HepG2 (cell line): ENCODE data around the gene COBL. TPM values are rescaled to one million over a fixed set of nuclear protein-coding genes. Genes with fewer than 3 reads are reported as not detected.

ENCODE experiments used
- ATAC-seq: fragments of 200-7000 bp; cut with Tn5 transposase; 3 replicates; pipeline ENCODE4 v1.9.1; 2020; ENCODE audit warnings: mild to moderate bottlenecking, moderate library complexity
- BruUV-seq: library from RNA; stranded (reverse); fragments of 400-500 nt; replicated peaks from 2 replicates; lab custom pipeline; 2021; lab: Mats Ljungman, UMichigan
- CTCF ChIA-PET: fragments of 300-600 bp; formaldehyde crosslinking; extraction: SDS; loops from one replicate; lab custom pipeline; 2021; ENCODE audit warnings: low total read pairs, inconsistent platforms, low intra/inter-chr PET ratio; lab: Yijun Ruan, JAX
- POLR2A ChIA-PET: fragments of 350-600 bp; sonication (Branson Sonifier 250); formaldehyde crosslinking; loops from one replicate; lab custom pipeline; 2020; ENCODE audit warnings: antibody characterized with exemption, inconsistent platforms; lab: Yijun Ruan, JAX
- DNase-seq: peaks from one replicate; pipeline ENCODE4 v3.0.0-alpha.2; 2015; ENCODE audit warnings: low spot score
- FAIRE-seq: peaks from 3 replicates; lab custom pipeline; 2011; peaks lifted over from hg19 to GRCh38; lab: Jason Lieb, UNC
- H2AFZ ChIP-seq: one replicate; pipeline ENCODE4 v1.6.1; 2011; ENCODE audit warnings: low read length, inconsistent platforms
- H3K27ac ChIP-seq: fragments of 300-600 bp; 3 replicates; pipeline ENCODE4 v1.8.0; 2011; ENCODE audit warnings: mixed run types, mild to moderate bottlenecking, mixed read lengths, low read length, inconsistent platforms; ENCODE audit not compliant: insufficient read depth; ENCODE audit errors: extremely low read length
- H3K27me3 ChIP-seq, 2 experiments: fragments of 200-600 bp in 1 of 2; 2 replicates in 1 of 2; 3 replicates in 1 of 2; pipeline versions ENCODE4 v1.6.0 to v1.8.0; 2011; ENCODE audit warnings: low read length in 2 of 2, mild to moderate bottlenecking in 2 of 2, moderate library complexity in 2 of 2, inconsistent platforms in 1 of 2; ENCODE audit not compliant: insufficient read depth in 2 of 2, control insufficient read depth in 1 of 2
- H3K36me3 ChIP-seq, 2 experiments: fragments of 200-600 bp in 1 of 2; replicated peaks in 1 of 2; 2 replicates in 1 of 2; 3 replicates in 1 of 2; pipeline versions ENCODE4 v1.5.1 to v1.8.0; 2011; ENCODE audit warnings: low read length in 2 of 2, inconsistent platforms in 1 of 2; ENCODE audit not compliant: insufficient read depth in 2 of 2, control insufficient read depth in 1 of 2
- H3K4me1 ChIP-seq: 2 replicates; pipeline ENCODE4 v1.5.1; 2012; ENCODE audit warnings: low read length, inconsistent platforms; ENCODE audit not compliant: insufficient read depth
- H3K4me2 ChIP-seq: 2 replicates; pipeline ENCODE4 v1.6.0; 2011; ENCODE audit warnings: low read depth, low read length, inconsistent platforms
- H3K4me3 ChIP-seq, 3 experiments: fragments of 200-600 bp in 1 of 3; sonication (generic), shearing (Covaris generic) in 1 of 3; replicated peaks in 1 of 3; 2 replicates each; pipeline ENCODE4 v1.5.1; 2011 to 2016; ENCODE audit warnings: low read length in 3 of 3, inconsistent platforms in 2 of 3, low read depth in 2 of 3, mild to moderate bottlenecking in 2 of 3, control low read depth in 1 of 3, mixed read lengths in 1 of 3; ENCODE audit not compliant: insufficient read depth in 1 of 3
- H3K79me2 ChIP-seq: one replicate; pipeline ENCODE4 v1.6.1; 2011; ENCODE audit warnings: low read length, inconsistent platforms; ENCODE audit not compliant: insufficient read depth
- H3K9ac ChIP-seq: 2 replicates; pipeline ENCODE4 v1.6.0; 2011; ENCODE audit warnings: mild to moderate bottlenecking, low read depth, low read length, inconsistent platforms; ENCODE audit not compliant: insufficient read depth
- H3K9me3 ChIP-seq: 2 replicates; pipeline ENCODE4 v1.5.1; 2012; ENCODE audit warnings: mild to moderate bottlenecking, low read length
- H4K20me1 ChIP-seq: 2 replicates; pipeline ENCODE4 v1.6.0; 2011; ENCODE audit warnings: inconsistent platforms, mild to moderate bottlenecking, low read length, moderate library complexity; ENCODE audit not compliant: insufficient read depth
- BCL6 ChIP-seq: IDR thresholded peaks from 2 replicates; pipeline ENCODE4 v1.6.1; 2016; ENCODE audit warnings: missing genetic modification reagents, missing compliant biosample characterization
- ELF3 ChIP-seq: IDR thresholded peaks from 2 replicates; pipeline ENCODE4 v1.6.1; 2016; ENCODE audit warnings: missing genetic modification reagents, missing compliant biosample characterization
- FOXC1 ChIP-seq: sonication (generic); formaldehyde crosslinking; IDR thresholded peaks from 2 replicates; pipeline ENCODE4 v1.8.0; 2022; ENCODE audit warnings: mild to moderate bottlenecking, missing genetic modification reagents, borderline replicate concordance
- NPAS2 ChIP-seq: sonication (generic); formaldehyde crosslinking; IDR thresholded peaks from 2 replicates; pipeline ENCODE4 v1.8.0; 2022; ENCODE audit warnings: mild to moderate bottlenecking, missing genetic modification reagents, borderline replicate concordance
- NR3C1 ChIP-seq: sonication (generic); formaldehyde crosslinking; IDR thresholded peaks from 2 replicates; pipeline ENCODE4 v1.4.0; 2020; ENCODE audit warnings: missing genetic modification reagents
- RFX1 ChIP-seq: fragments of 450-650 bp; IDR thresholded peaks from 2 replicates; pipeline ENCODE4 v1.6.1; 2017
- SMAD3 ChIP-seq: sonication (generic); formaldehyde crosslinking; IDR thresholded peaks from 2 replicates; pipeline ENCODE4 v1.4.0; 2020; ENCODE audit warnings: missing genetic modification reagents
- TRIM24 ChIP-seq: sonication (generic); formaldehyde crosslinking; IDR thresholded peaks from 2 replicates; pipeline ENCODE4 v1.8.0; 2022; ENCODE audit warnings: mild to moderate bottlenecking, missing genetic modification reagents
- ZBTB38 ChIP-seq: sonication (generic); formaldehyde crosslinking; IDR thresholded peaks from 2 replicates; pipeline ENCODE4 v1.5.1; 2020; ENCODE audit warnings: mild to moderate bottlenecking, missing genetic modification reagents
- ZNF383 ChIP-seq: sonication (generic); formaldehyde crosslinking; IDR thresholded peaks from 2 replicates; pipeline ENCODE4 v1.4.0; 2020; ENCODE audit warnings: missing genetic modification reagents, mild to moderate bottlenecking, borderline replicate concordance
- ZNF549 ChIP-seq: sonication (generic); formaldehyde crosslinking; IDR thresholded peaks from 2 replicates; pipeline ENCODE4 v1.5.0; 2020; ENCODE audit warnings: missing genetic modification reagents
- ZNF879 ChIP-seq: sonication (generic); formaldehyde crosslinking; IDR thresholded peaks from 2 replicates; pipeline ENCODE4 v1.8.1; 2023; ENCODE audit warnings: missing genetic modification reagents
- ZSCAN21 ChIP-seq: sonication (generic); formaldehyde crosslinking; IDR thresholded peaks from 2 replicates; pipeline ENCODE4 v1.8.0; 2022; ENCODE audit warnings: mild to moderate bottlenecking, missing genetic modification reagents, moderate library complexity, borderline replicate concordance
- WGBS: methylation state at CpG from one replicate; pipeline ENCODE4 v1.1.6; 2017; ENCODE audit warnings: low lambda C conversion rate; 5-methylcytosine and 5-hydroxymethylcytosine counted together
- in situ Hi-C: cut with HindIII; loops from 2 replicates; pipeline ENCODE4 v1.10.0; 2017; ENCODE audit warnings: low pct_unique_long_range_greater_than_20kb; ENCODE audit not compliant: extremely low pct_ligation_motif_present
- intact Hi-C: fragments of 100-400 bp; cut with micrococcal nuclease; formaldehyde crosslinking; loops from one replicate; pipeline ENCODE4 v1.10.0; 2022; ENCODE audit not compliant: unreplicated experiment
- polyA plus RNA-seq, 8 experiments: library from polyadenylated mRNA; depleted of rRNA in 3 of 8; stranded (reverse) in 7 of 8; unstranded in 1 of 8; fragments of >200 nt; fragmentation: Illumina TruSeq in 4 of 8; extraction: Trizol in 4 of 8; gene quantifications; 2 replicates each; pipeline versions ENCODE4 v1.2.1 to v1.2.3, GENCODE V29; 2011 to 2016; ENCODE audit warnings: low read depth in 4 of 8, missing spikeins in 1 of 8, mixed read lengths in 1 of 8; ENCODE audit not compliant: insufficient read depth in 1 of 8
- total RNA-seq, 5 experiments: library from RNA; depleted of rRNA; stranded (reverse); fragments of >200 nt; fragmentation: Illumina TruSeq; extraction: Trizol; gene quantifications; 2 replicates each; pipeline ENCODE4 v1.2.3, GENCODE V29; 2016; ENCODE audit warnings: low read depth in 1 of 5
- TF ChIP-seq, protein P1 (sequence below): sonication (generic); formaldehyde crosslinking; IDR thresholded peaks from 2 replicates; pipeline ENCODE4 v1.4.0; 2020; ENCODE audit warnings: missing genetic modification reagents, low read depth, mild to moderate bottlenecking, borderline replicate concordance
- TF ChIP-seq, protein P2 (sequence below): sonication (generic); formaldehyde crosslinking; IDR thresholded peaks from 2 replicates; pipeline ENCODE4 v1.4.0; 2020; ENCODE audit warnings: missing genetic modification reagents
- TF ChIP-seq, protein P3 (sequence below): sonication (generic); formaldehyde crosslinking; IDR thresholded peaks from 2 replicates; pipeline ENCODE4 v1.4.0; 2020; ENCODE audit warnings: missing genetic modification reagents, borderline replicate concordance
- TF ChIP-seq, protein P4 (sequence below): sonication (generic); formaldehyde crosslinking; IDR thresholded peaks from 2 replicates; pipeline ENCODE4 v1.8.0; 2022; ENCODE audit warnings: missing genetic modification reagents, low read depth, mild to moderate bottlenecking, borderline replicate concordance

Gene COBL
- total and polyA plus RNA-seq, 2 of the 13 experiments (the other 11 are each of a cell fraction or from before 2014, with no cell fraction given) = 3.8 to 4.9 TPM

DNA sequence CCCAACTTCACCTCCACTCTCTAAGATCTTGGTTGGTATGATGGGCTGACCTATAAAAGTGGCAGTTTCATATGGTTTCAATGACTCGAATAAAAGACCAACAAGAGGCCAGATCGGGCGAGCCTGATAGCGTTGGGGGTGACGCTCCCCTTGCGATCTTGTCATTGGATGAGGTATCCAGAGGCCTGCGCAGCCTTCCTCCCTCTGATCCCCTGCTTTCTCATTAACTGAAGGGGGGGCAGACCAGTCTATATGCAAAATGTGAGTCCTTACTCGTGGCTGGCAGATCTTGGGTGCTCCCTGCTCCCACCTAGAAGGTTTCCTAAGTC lies 937 bp upstream of the COBL start:
- Histone ChIP-seq H4K20me1 (0 out of 2 replicates have a peak, but pooled peaks cover 2% of the 10 kb centered on the region), H3K9ac (peak overlapping the region; percentile 67; the same call in 1 of the 2 replicates), H3K4me2 (peak overlapping the region; percentile 92), H3K4me1 (peaks cover 75% of the 10 kb centered on the region), H3K79me2 (peaks cover 26% of the 10 kb centered on the region)
- CTCF ChIA-PET = no interaction called here
- no TSS peak for BruUV-seq
- TF ChIP-seq ZNF383 = no peak
- TF ChIP-seq ZNF879 (CRISPR knock-in tag) = no peak
- TF ChIP-seq FOXC1 (CRISPR knock-in tag) = 0 out of 2 replicates have a peak, but pooled peaks have one; percentile 45
- TF ChIP-seq, all 625 proteins: peak for 1
- no peak for FAIRE-seq
- H2AFZ ChIP-seq = no peak overlapping the region
- no peaks in the 10 kb centered on the region; a peak in 1 of 5 replicates for H3K36me3 ChIP-seq
- no peak for ATAC-seq
- peaks cover 0 to 3% of the 10 kb centered on the region in 2 experiments; a peak in 1 of 5 replicates for H3K27me3 ChIP-seq
- no peaks in the 10 kb centered on the region for H3K9me3 ChIP-seq
- DNase-seq = no peak
- H3K4me3 ChIP-seq = peak overlapping the region; percentile 68 to 77 (median 69); a peak in 5 of 6 replicates
- intact Hi-C loops = loop anchor here (5.0 kb wide), 1 partner anchor 50 kb away; no protein-coding TSS in a partner anchor
- WGBS = 60% methylated on average over 2 of the region's 8 CpGs
- in situ Hi-C loops = no loop called here
- H3K27ac ChIP-seq = no peak overlapping the region
- POLR2A ChIA-PET = no interaction called here

DNA sequence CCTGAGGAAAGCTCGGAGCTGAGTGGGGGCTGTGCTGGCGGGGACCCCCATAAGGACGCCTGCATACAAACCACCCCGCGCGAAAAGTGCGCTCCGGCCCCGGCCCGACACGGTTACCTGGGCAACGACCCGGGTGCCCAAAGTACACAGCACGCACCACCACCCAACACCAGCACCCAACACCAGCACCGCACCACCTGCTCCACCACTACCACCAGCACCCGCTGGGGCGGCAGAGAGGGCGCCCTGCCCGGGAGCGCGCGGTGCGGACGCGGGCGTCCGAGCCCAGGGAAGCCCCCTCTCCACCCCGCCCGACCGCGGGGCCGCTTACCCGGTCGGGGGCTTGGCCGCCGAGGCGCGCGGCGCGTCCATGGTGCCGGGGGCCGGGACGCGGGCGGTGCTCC lies 345 bp downstream of the COBL start:
- Histone ChIP-seq H3K27ac (peak overlapping the region; percentile 79), H3K36me3 (no peaks in the 10 kb centered on the region; a peak in 1 of 5 replicates), H2AFZ (no peak overlapping the region), H3K79me2 (peaks cover 35% of the 10 kb centered on the region), H3K4me3 (peak overlapping the region; percentile 68 to 83 (median 69)), H3K4me1 (peaks cover 66% of the 10 kb centered on the region), H4K20me1 (0 out of 2 replicates have a peak, but pooled peaks cover 5% of the 10 kb centered on the region), H3K4me2 (peak overlapping the region; percentile 79), H3K9ac (peak overlapping the region; percentile 88), H3K27me3 (peaks cover 0 to 1% of the 10 kb centered on the region in 2 experiments; a peak in 1 of 5 replicates), H3K9me3 (no peaks in the 10 kb centered on the region)
- in situ Hi-C loops = no loop called here
- CTCF ChIA-PET = no interaction called here
- intact Hi-C loops = loop anchor here (5.0 kb wide), 1 partner anchor 51 kb away; no protein-coding TSS in a partner anchor
- FAIRE-seq (no peak), ATAC-seq (peak; percentile 79), DNase-seq (no peak)
- POLR2A ChIA-PET = interaction anchor here (1.8 kb wide), 1 partner anchor 10 kb away, joined by 4 read pairs; no protein-coding TSS in a partner anchor
- WGBS = 0% methylated on average over 1 of the region's 46 CpGs
- no TSS peak for BruUV-seq
- TF ChIP-seq BCL6 (CRISPR knock-in tag) = no peak
- TF ChIP-seq, protein P1, sequence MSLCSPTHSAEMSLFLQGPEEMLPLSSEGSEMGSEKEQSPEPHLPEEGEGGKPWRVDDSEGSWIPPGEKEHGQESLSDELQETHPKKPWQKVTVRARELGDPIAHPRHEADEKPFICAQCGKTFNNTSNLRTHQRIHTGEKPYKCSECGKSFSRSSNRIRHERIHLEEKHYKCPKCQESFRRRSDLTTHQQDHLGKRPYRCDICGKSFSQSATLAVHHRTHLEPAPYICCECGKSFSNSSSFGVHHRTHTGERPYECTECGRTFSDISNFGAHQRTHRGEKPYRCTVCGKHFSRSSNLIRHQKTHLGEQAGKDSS (CRISPR knock-in tag) = no peak
- no peak for TF ChIP-seq SMAD3 (CRISPR knock-in tag)
- no peak for TF ChIP-seq TRIM24 (CRISPR knock-in tag)
- TF ChIP-seq, protein P2, sequence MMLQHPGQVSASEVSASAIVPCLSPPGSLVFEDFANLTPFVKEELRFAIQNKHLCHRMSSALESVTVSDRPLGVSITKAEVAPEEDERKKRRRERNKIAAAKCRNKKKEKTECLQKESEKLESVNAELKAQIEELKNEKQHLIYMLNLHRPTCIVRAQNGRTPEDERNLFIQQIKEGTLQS (CRISPR knock-in tag) = no peak
- TF ChIP-seq NR3C1 (CRISPR knock-in tag) = no peak
- TF ChIP-seq ZSCAN21 (CRISPR knock-in tag) = peak; percentile 93
- no peak for TF ChIP-seq ZBTB38 (CRISPR knock-in tag)
- peak; percentile 55; the same call in 1 of the 2 replicates for TF ChIP-seq RFX1
- no peak for TF ChIP-seq NPAS2 (CRISPR knock-in tag)
- TF ChIP-seq ZNF549 = no peak
- TF ChIP-seq, protein P3, sequence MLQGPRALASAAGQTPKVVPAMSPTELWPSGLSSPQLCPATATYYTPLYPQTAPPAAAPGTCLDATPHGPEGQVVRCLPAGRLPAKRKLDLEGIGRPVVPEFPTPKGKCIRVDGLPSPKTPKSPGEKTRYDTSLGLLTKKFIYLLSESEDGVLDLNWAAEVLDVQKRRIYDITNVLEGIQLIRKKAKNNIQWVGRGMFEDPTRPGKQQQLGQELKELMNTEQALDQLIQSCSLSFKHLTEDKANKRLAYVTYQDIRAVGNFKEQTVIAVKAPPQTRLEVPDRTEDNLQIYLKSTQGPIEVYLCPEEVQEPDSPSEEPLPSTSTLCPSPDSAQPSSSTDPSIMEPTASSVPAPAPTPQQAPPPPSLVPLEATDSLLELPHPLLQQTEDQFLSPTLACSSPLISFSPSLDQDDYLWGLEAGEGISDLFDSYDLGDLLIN (CRISPR knock-in tag) = no peak
- TF ChIP-seq, protein P4, sequence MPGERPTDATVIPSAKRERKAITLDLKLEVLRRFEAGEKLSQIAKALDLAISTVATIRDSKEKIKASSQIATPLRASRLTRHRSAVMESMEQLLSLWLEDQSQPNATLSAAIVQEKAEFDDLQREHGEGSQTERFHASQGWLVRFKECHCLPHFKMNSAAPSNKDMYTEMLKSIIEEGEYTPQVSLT = no peak
- TF ChIP-seq ELF3 = no peak
